ENCODE data around the gene NRCAM.
A peak's percentile ranks its signal among the peaks of the same experiment; 100 is the strongest.

The NRCAM gene

DNA sequence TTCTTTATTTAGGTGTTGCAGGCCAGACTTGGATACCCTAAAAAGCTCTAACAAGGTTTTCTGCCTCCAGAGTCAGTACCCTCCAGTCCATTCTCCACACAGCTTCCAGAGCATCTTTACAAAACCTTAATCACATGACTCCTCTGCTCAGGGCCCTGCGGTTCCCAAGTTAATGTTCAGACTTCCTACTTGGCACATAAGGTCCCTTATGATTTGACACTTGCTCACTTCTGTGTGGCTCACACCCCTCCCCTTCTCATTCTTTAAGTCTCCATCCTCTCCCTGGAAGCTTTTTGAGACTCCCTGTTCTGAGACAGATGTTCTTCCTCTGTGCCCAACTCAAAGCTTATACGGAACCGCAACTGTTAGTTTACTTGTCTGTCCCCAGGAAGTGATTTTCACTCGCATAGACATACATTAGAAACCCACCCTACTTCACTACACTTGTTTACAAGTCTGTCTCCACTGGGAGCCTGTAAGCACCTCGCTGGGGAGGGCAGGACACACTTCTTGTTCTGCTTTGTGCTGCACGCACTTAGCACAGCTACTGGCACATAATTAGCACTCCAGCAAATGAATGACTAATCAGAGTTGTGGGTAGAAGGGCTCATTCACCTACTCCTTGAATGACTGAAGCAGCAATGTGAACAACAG is 171.8 kb downstream of the NRCAM start:
- Histone ChIP-seq H3K4me3 (ENCODE audit: low read length) (peak overlapping the region; percentile 22), H3K36me3 (replicated peaks; ENCODE audit: low read depth, low read length) (peaks cover 7% of the 10 kb centered on the region), H4K20me1 (ENCODE audit: insufficient read depth, low read length) (peaks cover 14% of the 10 kb centered on the region), H3K4me2 (ENCODE audit: low read length) (peak overlapping the region; percentile 58), H3K9ac (ENCODE audit: low read length) (0 out of 2 replicates have a peak overlapping the region, but pooled peaks have one; percentile 18), H3K4me1 (ENCODE audit: low read length) (peaks cover 28% of the 10 kb centered on the region), H3K9me3 (ENCODE audit: insufficient read depth, low read length) (no peaks in the 10 kb centered on the region), H3K27ac (ENCODE audit: low read length) (peak overlapping the region; percentile 38), H3K27me3 (ENCODE audit: low read depth, low read length) (no peaks in the 10 kb centered on the region), H2AFZ (ENCODE audit: low read depth, low read length) (no peak overlapping the region), H3K79me2 (ENCODE audit: low read length) (peaks cover 81% of the 10 kb centered on the region)
- TF ChIP-seq, protein P1, sequence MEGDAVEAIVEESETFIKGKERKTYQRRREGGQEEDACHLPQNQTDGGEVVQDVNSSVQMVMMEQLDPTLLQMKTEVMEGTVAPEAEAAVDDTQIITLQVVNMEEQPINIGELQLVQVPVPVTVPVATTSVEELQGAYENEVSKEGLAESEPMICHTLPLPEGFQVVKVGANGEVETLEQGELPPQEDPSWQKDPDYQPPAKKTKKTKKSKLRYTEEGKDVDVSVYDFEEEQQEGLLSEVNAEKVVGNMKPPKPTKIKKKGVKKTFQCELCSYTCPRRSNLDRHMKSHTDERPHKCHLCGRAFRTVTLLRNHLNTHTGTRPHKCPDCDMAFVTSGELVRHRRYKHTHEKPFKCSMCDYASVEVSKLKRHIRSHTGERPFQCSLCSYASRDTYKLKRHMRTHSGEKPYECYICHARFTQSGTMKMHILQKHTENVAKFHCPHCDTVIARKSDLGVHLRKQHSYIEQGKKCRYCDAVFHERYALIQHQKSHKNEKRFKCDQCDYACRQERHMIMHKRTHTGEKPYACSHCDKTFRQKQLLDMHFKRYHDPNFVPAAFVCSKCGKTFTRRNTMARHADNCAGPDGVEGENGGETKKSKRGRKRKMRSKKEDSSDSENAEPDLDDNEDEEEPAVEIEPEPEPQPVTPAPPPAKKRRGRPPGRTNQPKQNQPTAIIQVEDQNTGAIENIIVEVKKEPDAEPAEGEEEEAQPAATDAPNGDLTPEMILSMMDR (IDR thresholded peaks at IDR 0.05; ENCODE audit: low read depth, low read length) = no peak
- no peak for TF ChIP-seq EZH2phosphoT487 (IDR thresholded peaks at IDR 0.05; ENCODE audit: low read depth)

DNA sequence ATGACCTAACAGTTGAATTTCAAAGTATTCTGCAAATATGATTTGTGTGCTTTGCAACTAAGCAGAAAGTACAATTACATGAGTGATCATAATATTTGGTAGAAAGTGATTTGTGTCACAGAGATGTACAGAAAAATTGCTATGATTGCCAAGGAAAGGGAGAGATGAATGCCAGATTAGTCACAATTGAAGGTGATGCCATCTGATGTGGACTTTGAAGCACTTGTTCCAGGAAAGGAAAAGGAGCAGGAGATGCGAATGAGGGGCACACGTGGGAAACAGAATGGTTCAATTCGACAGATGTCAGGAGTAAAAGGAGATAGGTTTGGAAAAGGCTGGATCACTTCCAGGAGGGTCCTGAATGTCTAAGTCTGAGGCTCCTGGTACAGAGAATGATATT is 173.0 kb downstream of the NRCAM start:
- Histone ChIP-seq H3K27ac (ENCODE audit: low read length) (no peak overlapping the region), H2AFZ (ENCODE audit: low read depth, low read length) (no peak overlapping the region), H3K79me2 (ENCODE audit: low read length) (peaks cover 69% of the 10 kb centered on the region), H3K4me3 (ENCODE audit: low read length) (no peak overlapping the region), H3K9ac (ENCODE audit: low read length) (no peak overlapping the region), H3K36me3 (replicated peaks; ENCODE audit: low read depth, low read length) (peaks cover 17% of the 10 kb centered on the region), H3K4me1 (ENCODE audit: low read length) (peaks cover 28% of the 10 kb centered on the region), H3K4me2 (ENCODE audit: low read length) (no peak overlapping the region), H4K20me1 (ENCODE audit: insufficient read depth, low read length) (peaks cover 14% of the 10 kb centered on the region), H3K27me3 (ENCODE audit: low read depth, low read length) (no peaks in the 10 kb centered on the region), H3K9me3 (ENCODE audit: insufficient read depth, low read length) (no peaks in the 10 kb centered on the region)
- no peak for TF ChIP-seq EZH2phosphoT487 (IDR thresholded peaks at IDR 0.05; ENCODE audit: low read depth)
- TF ChIP-seq, protein P1 (IDR thresholded peaks at IDR 0.05; ENCODE audit: low read depth, low read length) = no peak

DNA sequence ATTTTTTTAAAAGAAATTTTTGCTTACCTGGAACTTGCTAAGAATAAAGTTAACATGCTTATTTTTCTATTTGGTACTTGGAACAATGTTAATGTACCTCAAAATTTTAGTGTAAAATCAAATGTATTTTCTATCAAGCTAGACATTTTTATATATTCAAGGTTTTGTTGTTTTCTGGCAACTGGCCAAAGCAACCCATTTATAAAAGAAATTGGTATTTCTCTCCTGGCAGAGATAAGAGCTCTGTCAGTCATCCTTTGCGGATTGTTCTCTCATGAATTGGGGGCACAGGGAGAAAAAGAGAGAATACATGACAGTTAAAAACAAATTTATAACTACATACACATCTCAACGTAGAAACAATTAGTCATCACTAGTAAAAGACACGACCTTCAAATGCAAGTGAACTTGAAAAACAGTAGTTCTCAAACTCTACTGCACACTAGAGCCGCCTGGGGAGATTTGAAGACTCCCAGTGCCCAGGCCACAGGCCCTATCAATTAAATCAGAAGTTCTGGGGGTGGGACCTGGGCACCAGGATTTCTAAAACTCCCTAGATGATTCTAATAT is 173.7 kb downstream of the NRCAM start:
- Histone ChIP-seq H3K27me3 (ENCODE audit: low read depth, low read length) (no peaks in the 10 kb centered on the region), H3K9me3 (ENCODE audit: insufficient read depth, low read length) (no peaks in the 10 kb centered on the region), H3K4me3 (ENCODE audit: low read length) (no peak overlapping the region), H4K20me1 (ENCODE audit: insufficient read depth, low read length) (peaks cover 14% of the 10 kb centered on the region), H3K9ac (ENCODE audit: low read length) (no peak overlapping the region), H3K4me2 (ENCODE audit: low read length) (no peak overlapping the region), H2AFZ (ENCODE audit: low read depth, low read length) (no peak overlapping the region), H3K4me1 (ENCODE audit: low read length) (peaks cover 28% of the 10 kb centered on the region), H3K79me2 (ENCODE audit: low read length) (peaks cover 61% of the 10 kb centered on the region), H3K27ac (ENCODE audit: low read length) (no peak overlapping the region), H3K36me3 (replicated peaks; ENCODE audit: low read depth, low read length) (peaks cover 14% of the 10 kb centered on the region)
- TF ChIP-seq, protein P1 (IDR thresholded peaks at IDR 0.05; ENCODE audit: low read depth, low read length) = no peak
- TF ChIP-seq EZH2phosphoT487 (IDR thresholded peaks at IDR 0.05; ENCODE audit: low read depth) = no peak

DNA sequence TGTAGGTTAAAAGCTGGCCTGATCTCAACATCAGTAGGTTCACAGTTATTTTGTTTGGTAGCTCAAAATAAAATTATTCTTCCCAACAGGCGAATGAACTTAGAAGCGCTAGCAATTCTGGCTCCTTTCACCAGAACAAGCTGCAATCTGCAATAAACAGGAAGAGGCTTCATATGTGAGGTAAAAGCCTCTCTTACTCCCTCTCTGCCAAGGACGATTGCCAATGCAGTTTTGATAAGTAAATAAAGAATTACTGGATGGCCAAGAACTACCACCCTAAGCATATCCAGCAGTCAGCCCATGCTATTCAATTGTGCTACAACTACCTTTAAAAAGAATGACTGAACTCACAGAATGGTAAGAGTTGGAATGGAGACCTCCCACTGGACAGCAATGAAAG is 176.1 kb downstream of the NRCAM start:
- peaks cover 11% of the 10 kb centered on the region for H3K4me1 ChIP-seq (ENCODE audit: low read length)
- no peak overlapping the region for H3K9ac ChIP-seq (ENCODE audit: low read length)
- H4K20me1 ChIP-seq (ENCODE audit: insufficient read depth, low read length) = peaks cover 11% of the 10 kb centered on the region
- H3K27ac ChIP-seq (ENCODE audit: low read length) = no peak overlapping the region
- H3K27me3 ChIP-seq (ENCODE audit: low read depth, low read length) = no peaks in the 10 kb centered on the region
- TF ChIP-seq, protein P1 (IDR thresholded peaks at IDR 0.05; ENCODE audit: low read depth, low read length) = no peak
- no peak for TF ChIP-seq EZH2phosphoT487 (IDR thresholded peaks at IDR 0.05; ENCODE audit: low read depth)
- peaks cover 39% of the 10 kb centered on the region for H3K79me2 ChIP-seq (ENCODE audit: low read length)
- no peak overlapping the region for H2AFZ ChIP-seq (ENCODE audit: low read depth, low read length)
- no peak overlapping the region for H3K4me3 ChIP-seq (ENCODE audit: low read length)
- H3K4me2 ChIP-seq (ENCODE audit: low read length) = no peak overlapping the region
- H3K9me3 ChIP-seq (ENCODE audit: insufficient read depth, low read length) = no peaks in the 10 kb centered on the region
- peaks cover 14% of the 10 kb centered on the region for H3K36me3 ChIP-seq (replicated peaks; ENCODE audit: low read depth, low read length)

All from OCI-LY3 (cell line).